ENCODE measurements around the gene TSEN34. TPM values are rescaled to one million over a fixed set of nuclear protein-coding genes. Genes with fewer than 3 reads are reported as not detected.

Gene TSEN34
- total RNA-seq, 1 experiment from 2014 or later, result 194 TPM

DNA sequence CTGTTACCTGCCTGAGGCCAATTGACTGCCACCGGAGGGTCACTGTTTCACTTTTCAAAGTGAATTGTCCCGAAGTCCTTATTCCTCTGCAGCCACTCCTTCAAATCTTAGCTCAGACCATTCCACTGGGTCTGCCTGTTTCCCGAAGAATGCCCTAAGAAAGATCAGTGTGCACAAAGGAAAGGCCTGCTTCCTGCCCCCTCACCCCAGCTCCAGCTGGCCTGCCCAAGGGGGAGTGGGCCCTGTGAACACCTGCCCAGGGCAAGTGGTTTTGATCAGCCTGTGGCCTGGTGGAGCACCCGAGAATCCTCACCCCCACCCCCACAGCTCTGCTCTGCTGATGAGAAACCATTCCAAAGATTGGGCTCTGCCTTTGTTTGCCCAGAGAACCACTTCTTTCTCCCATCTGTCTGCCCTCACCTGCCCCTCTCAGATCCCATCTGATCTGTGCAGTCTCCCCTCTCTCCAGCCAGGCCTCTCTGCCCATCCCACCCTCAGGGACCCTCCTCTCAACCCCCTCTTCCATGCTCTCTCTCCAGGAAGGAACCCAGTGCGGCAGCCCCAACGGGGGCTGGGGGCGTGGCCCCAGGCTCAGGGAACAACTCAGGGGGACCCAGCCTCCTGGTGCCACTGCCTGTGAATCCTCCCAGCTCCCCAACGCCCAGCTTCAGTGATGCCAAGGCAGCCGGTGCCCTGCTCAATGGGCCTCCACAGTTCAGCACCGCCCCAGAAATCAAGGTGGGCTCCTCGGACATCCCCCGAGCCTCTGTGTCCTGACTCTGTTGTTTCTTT, 41.9 kb upstream of the TSEN34 start:
- DNase-seq (ENCODE audit: low read depth, low spot score), result no peak
- no peak for ATAC-seq
- in situ Hi-C loops (cut with HindIII; ENCODE audit: low pct_unique_long_range_greater_than_20kb, low sequenced_read_pairs), result no loop called here
- no TSS peak for BruUV-seq (replicated peaks)
- intact Hi-C loops (cut with micrococcal nuclease; ENCODE audit: unreplicated experiment), result no loop called here
- H3K27ac ChIP-seq (ENCODE audit: low read length), result no peak overlapping the region
- ChIA-PET CTCF (no interaction called here), POLR2A (no interaction called here)
- peaks cover 43% of the 10 kb centered on the region for H3K36me3 ChIP-seq (ENCODE audit: control insufficient read depth, insufficient read depth, low read length)
- no peak for TF ChIP-seq SIN3A (IDR thresholded peaks at IDR 0.05; ENCODE audit: borderline replicate concordance, insufficient read depth, low read depth, low read length)
- TF ChIP-seq TCF7L2 (IDR thresholded peaks at IDR 0.05; ENCODE audit: low read depth, low read length), result no peak
- TF ChIP-seq, protein P1, sequence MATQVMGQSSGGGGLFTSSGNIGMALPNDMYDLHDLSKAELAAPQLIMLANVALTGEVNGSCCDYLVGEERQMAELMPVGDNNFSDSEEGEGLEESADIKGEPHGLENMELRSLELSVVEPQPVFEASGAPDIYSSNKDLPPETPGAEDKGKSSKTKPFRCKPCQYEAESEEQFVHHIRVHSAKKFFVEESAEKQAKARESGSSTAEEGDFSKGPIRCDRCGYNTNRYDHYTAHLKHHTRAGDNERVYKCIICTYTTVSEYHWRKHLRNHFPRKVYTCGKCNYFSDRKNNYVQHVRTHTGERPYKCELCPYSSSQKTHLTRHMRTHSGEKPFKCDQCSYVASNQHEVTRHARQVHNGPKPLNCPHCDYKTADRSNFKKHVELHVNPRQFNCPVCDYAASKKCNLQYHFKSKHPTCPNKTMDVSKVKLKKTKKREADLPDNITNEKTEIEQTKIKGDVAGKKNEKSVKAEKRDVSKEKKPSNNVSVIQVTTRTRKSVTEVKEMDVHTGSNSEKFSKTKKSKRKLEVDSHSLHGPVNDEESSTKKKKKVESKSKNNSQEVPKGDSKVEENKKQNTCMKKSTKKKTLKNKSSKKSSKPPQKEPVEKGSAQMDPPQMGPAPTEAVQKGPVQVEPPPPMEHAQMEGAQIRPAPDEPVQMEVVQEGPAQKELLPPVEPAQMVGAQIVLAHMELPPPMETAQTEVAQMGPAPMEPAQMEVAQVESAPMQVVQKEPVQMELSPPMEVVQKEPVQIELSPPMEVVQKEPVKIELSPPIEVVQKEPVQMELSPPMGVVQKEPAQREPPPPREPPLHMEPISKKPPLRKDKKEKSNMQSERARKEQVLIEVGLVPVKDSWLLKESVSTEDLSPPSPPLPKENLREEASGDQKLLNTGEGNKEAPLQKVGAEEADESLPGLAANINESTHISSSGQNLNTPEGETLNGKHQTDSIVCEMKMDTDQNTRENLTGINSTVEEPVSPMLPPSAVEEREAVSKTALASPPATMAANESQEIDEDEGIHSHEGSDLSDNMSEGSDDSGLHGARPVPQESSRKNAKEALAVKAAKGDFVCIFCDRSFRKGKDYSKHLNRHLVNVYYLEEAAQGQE (IDR thresholded peaks at IDR 0.05; ENCODE audit: insufficient read depth in 1 of 2, low read depth in 2 of 2, low read length in 1 of 2), result no peak
- TF ChIP-seq POLR2AphosphoS5 (IDR thresholded peaks at IDR 0.05; ENCODE audit: low read depth, low read length), result no peak
- TF ChIP-seq, protein P2, sequence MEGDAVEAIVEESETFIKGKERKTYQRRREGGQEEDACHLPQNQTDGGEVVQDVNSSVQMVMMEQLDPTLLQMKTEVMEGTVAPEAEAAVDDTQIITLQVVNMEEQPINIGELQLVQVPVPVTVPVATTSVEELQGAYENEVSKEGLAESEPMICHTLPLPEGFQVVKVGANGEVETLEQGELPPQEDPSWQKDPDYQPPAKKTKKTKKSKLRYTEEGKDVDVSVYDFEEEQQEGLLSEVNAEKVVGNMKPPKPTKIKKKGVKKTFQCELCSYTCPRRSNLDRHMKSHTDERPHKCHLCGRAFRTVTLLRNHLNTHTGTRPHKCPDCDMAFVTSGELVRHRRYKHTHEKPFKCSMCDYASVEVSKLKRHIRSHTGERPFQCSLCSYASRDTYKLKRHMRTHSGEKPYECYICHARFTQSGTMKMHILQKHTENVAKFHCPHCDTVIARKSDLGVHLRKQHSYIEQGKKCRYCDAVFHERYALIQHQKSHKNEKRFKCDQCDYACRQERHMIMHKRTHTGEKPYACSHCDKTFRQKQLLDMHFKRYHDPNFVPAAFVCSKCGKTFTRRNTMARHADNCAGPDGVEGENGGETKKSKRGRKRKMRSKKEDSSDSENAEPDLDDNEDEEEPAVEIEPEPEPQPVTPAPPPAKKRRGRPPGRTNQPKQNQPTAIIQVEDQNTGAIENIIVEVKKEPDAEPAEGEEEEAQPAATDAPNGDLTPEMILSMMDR (IDR thresholded peaks at IDR 0.05), result no peak
- H3K4me1 ChIP-seq (ENCODE audit: control insufficient read depth, insufficient read depth, low read length), result peaks cover 7% of the 10 kb centered on the region
- H3K4me3 ChIP-seq (ENCODE audit: low read depth in 2 of 2, low read length in 2 of 2), result no peak overlapping the region
- H3K9me3 ChIP-seq (ENCODE audit: control insufficient read depth, insufficient read depth, low read depth, low read length), result no peaks in the 10 kb centered on the region
- no peaks in the 10 kb centered on the region for H3K27me3 ChIP-seq (ENCODE audit: control insufficient read depth, insufficient read depth, low read length)

DNA sequence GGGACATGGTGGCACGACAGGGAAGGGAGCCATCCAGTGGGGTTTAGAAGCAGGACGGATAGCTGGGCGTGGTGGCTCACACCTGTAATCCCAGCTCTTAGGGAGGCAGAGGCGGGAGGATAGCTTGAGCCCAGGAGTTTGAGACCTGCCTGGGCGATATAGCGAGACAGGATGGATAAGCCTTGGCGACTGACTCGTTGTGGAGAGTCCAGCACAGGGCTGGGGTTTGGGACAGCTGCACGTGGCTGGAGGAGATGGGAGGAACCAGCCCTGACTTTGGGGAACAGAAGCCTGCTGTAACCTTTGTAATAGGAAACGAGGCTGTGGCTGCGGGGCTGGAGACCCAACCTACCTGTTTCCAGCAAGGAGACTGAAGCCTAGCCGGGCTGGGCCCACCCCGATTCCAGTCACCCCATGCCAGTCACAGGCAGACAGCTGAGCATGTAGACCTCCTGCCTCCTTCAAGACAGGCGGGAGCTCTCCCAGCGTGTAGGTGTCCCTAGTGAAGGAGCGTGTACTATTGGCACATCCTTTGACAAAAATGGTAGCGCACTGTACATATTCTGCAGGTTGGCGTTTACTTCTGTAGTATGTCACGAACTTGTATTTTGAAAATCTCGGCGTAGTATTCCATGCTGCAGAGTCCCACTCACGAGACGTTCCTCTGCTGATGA, 39.6 kb upstream of the TSEN34 start:
- ChIA-PET POLR2A (no interaction called here), CTCF (no interaction called here)
- H3K4me1 ChIP-seq (ENCODE audit: control insufficient read depth, insufficient read depth, low read length), result peaks cover 15% of the 10 kb centered on the region
- intact Hi-C loops (cut with micrococcal nuclease; ENCODE audit: unreplicated experiment), result no loop called here
- TF ChIP-seq, protein P1 (IDR thresholded peaks at IDR 0.05; ENCODE audit: insufficient read depth in 1 of 2, low read depth in 2 of 2, low read length in 1 of 2), result no peak
- no peak; the same call in 1 of the 2 replicates for TF ChIP-seq POLR2AphosphoS5 (IDR thresholded peaks at IDR 0.05; ENCODE audit: low read depth, low read length)
- TF ChIP-seq SIN3A (IDR thresholded peaks at IDR 0.05; ENCODE audit: borderline replicate concordance, insufficient read depth, low read depth, low read length), result no peak
- TF ChIP-seq, protein P2 (IDR thresholded peaks at IDR 0.05), result no peak
- no peak for TF ChIP-seq TCF7L2 (IDR thresholded peaks at IDR 0.05; ENCODE audit: low read depth, low read length)
- no peak overlapping the region for H3K27ac ChIP-seq (ENCODE audit: low read length)
- ATAC-seq, result no peak
- peaks cover 25% of the 10 kb centered on the region for H3K36me3 ChIP-seq (ENCODE audit: control insufficient read depth, insufficient read depth, low read length)
- no peak overlapping the region for H3K4me3 ChIP-seq (ENCODE audit: low read depth in 2 of 2, low read length in 2 of 2)
- BruUV-seq (replicated peaks), result no TSS peak
- DNase-seq (ENCODE audit: low read depth, low spot score), result no peak
- no peaks in the 10 kb centered on the region for H3K27me3 ChIP-seq (ENCODE audit: control insufficient read depth, insufficient read depth, low read length)
- no peaks in the 10 kb centered on the region for H3K9me3 ChIP-seq (ENCODE audit: control insufficient read depth, insufficient read depth, low read depth, low read length)
- in situ Hi-C loops (cut with HindIII; ENCODE audit: low pct_unique_long_range_greater_than_20kb, low sequenced_read_pairs), result no loop called here
